K562 (cell line): ENCODE measurements around the gene AFF2. TPM values are rescaled to one million over a fixed set of nuclear protein-coding genes. Genes with fewer than 3 reads are reported as not detected.

Source experiments
- ATAC-seq: fragments of 200-7000 bp; cut with Tn5 transposase; 3 replicates; pipeline ENCODE4 v1.9.1; 2020; ENCODE audit warnings: moderate library complexity
- BruUV-seq: library from RNA; stranded (reverse); fragments of 400-500 nt; replicated peaks from 2 replicates; lab custom pipeline; 2021; lab: Mats Ljungman, UMichigan
- CTCF ChIA-PET: fragments of 300-600 bp; formaldehyde crosslinking; extraction: SDS; loops from one replicate; lab custom pipeline; 2021; ENCODE audit warnings: low intra/inter-chr PET ratio; lab: Yijun Ruan, JAX
- POLR2A ChIA-PET: fragments of 300-600, 350-650 bp; sonication (Branson Sonifier 250); formaldehyde crosslinking; extraction: SDS; loops from one replicate; lab custom pipeline; 2021; ENCODE audit warnings: antibody characterized with exemption, inconsistent platforms; lab: Yijun Ruan, JAX
- DNase-seq, 4 experiments: peaks; one replicate each; pipeline versions ENCODE4 v3.0.0 to v3.0.0-alpha.2; 2011 to 2018; ENCODE audit warnings: low spot score in 3 of 4, mixed read lengths in 3 of 4; ENCODE audit errors: extremely low read depth in 1 of 4
- FAIRE-seq: peaks from 2 replicates; lab custom pipeline; 2011; peaks lifted over from hg19 to GRCh38; lab: Jason Lieb, UNC
- H2AFZ ChIP-seq: 2 replicates; pipeline ENCODE4 v1.6.0; 2011; ENCODE audit warnings: low read depth, low read length, control low read depth, inconsistent platforms
- H3K27ac ChIP-seq: fragments of 200-600 bp; 3 replicates; pipeline ENCODE4 v1.8.0; 2011; ENCODE audit warnings: low read depth, mild to moderate bottlenecking, control low read depth, inconsistent platforms, low read length, moderate library complexity, mixed read lengths; ENCODE audit errors: extremely low read depth
- H3K27me3 ChIP-seq, 2 experiments: fragments of 300-600 bp in 1 of 2; 2 replicates in 1 of 2; 3 replicates in 1 of 2; pipeline versions ENCODE4 v1.6.0 to v1.8.0; 2011; ENCODE audit warnings: inconsistent platforms in 2 of 2, low read length in 2 of 2, mild to moderate bottlenecking in 1 of 2, mixed read lengths in 1 of 2, moderate library complexity in 1 of 2; ENCODE audit not compliant: control insufficient read depth in 2 of 2, insufficient read depth in 2 of 2
- H3K36me3 ChIP-seq: fragments of 300-600 bp; 3 replicates; pipeline ENCODE4 v1.8.0; 2011; ENCODE audit warnings: mild to moderate bottlenecking, low read length, inconsistent platforms; ENCODE audit not compliant: control insufficient read depth, insufficient read depth
- H3K4me1 ChIP-seq, 2 experiments: fragments of 200-600 bp in 1 of 2; replicated peaks in 1 of 2; 2 replicates in 1 of 2; 3 replicates in 1 of 2; pipeline versions ENCODE4 v1.5.1 to v1.8.0; 2011; ENCODE audit warnings: inconsistent platforms in 2 of 2, low read length in 2 of 2, mild to moderate bottlenecking in 1 of 2, mixed read lengths in 1 of 2, moderate library complexity in 1 of 2; ENCODE audit not compliant: control insufficient read depth in 2 of 2, insufficient read depth in 2 of 2
- H3K4me2 ChIP-seq: 2 replicates; pipeline ENCODE4 v1.6.1; 2011; ENCODE audit warnings: low read length, control low read depth, inconsistent platforms, mixed read lengths; ENCODE audit not compliant: insufficient read depth
- H3K4me3 ChIP-seq: fragments of 200-600 bp; sonication (generic), shearing (Covaris generic); 2 replicates; pipeline ENCODE4 v1.5.1; 2016; ENCODE audit warnings: control low read depth, inconsistent platforms
- H3K79me2 ChIP-seq: fragments of 200-600 bp; 3 replicates; pipeline ENCODE4 v1.8.0; 2011; ENCODE audit warnings: low read length, inconsistent platforms; ENCODE audit not compliant: control insufficient read depth, insufficient read depth
- H3K9ac ChIP-seq, 2 experiments: 2 replicates each; pipeline versions ENCODE4 v1.6.0 to v1.6.1; 2011; ENCODE audit warnings: low read depth in 2 of 2, low read length in 2 of 2, control low read depth in 1 of 2, inconsistent platforms in 1 of 2, mild to moderate bottlenecking in 1 of 2, mixed read lengths in 1 of 2; ENCODE audit not compliant: insufficient read depth in 1 of 2
- H3K9me1 ChIP-seq: one replicate; pipeline ENCODE4 v1.6.0; 2011; ENCODE audit warnings: inconsistent platforms, mild to moderate bottlenecking, low read length, moderate library complexity; ENCODE audit not compliant: control insufficient read depth, insufficient read depth
- H3K9me3 ChIP-seq: replicated peaks from 2 replicates; pipeline ENCODE4 v1.5.1; 2011; ENCODE audit warnings: low read depth, low read length, inconsistent platforms; ENCODE audit not compliant: control insufficient read depth, insufficient read depth
- H4K20me1 ChIP-seq: replicated peaks from 2 replicates; pipeline ENCODE4 v1.6.1; 2011; ENCODE audit warnings: low read length, inconsistent platforms, mixed read lengths; ENCODE audit not compliant: control insufficient read depth, insufficient read depth
- DPF2 ChIP-seq: fragments of 450-650 bp; IDR thresholded peaks from 2 replicates; pipeline ENCODE4 v1.6.1; 2016
- FOXJ3 ChIP-seq: sonication (generic); formaldehyde crosslinking; IDR thresholded peaks from 2 replicates; pipeline ENCODE4 v1.4.0; 2020; ENCODE audit warnings: mild to moderate bottlenecking, missing genetic modification reagents
- HDGF ChIP-seq: fragments of 450-650 bp; IDR thresholded peaks from 2 replicates; pipeline ENCODE4 v1.6.1; 2016
- HMG20B ChIP-seq: fragments of 250-450 bp; sonication (Bioruptor Pico); IDR thresholded peaks from 2 replicates; pipeline ENCODE4 v1.5.0; 2021; ENCODE audit warnings: mild to moderate bottlenecking
- PKNOX1 ChIP-seq: fragments of 450-650 bp; IDR thresholded peaks from 2 replicates; pipeline ENCODE4 v1.6.1; 2016
- SIN3B ChIP-seq: fragments of 450-650 bp; IDR thresholded peaks from 2 replicates; pipeline ENCODE4 v1.6.1; 2017; ENCODE audit warnings: low read depth, mild to moderate bottlenecking, moderate library complexity
- SUPT5H ChIP-seq: fragments of 450-650 bp; IDR thresholded peaks from 2 replicates; pipeline ENCODE4 v1.6.1; 2016
- TAF1 ChIP-seq: IDR thresholded peaks from 2 replicates; pipeline ENCODE4 v1.6.1; 2011; ENCODE audit warnings: mild to moderate bottlenecking, low read length, moderate library complexity; ENCODE audit not compliant: insufficient read depth, control insufficient read depth, severe bottlenecking; ENCODE audit errors: extremely low read depth
- ZNF347 ChIP-seq: fragments of 450-650 bp; formaldehyde crosslinking; IDR thresholded peaks from 2 replicates; pipeline ENCODE4 v1.4.0; 2020; ENCODE audit warnings: low read depth, mild to moderate bottlenecking, moderate library complexity
- ZNF561 ChIP-seq: fragments of 450-650 bp; formaldehyde crosslinking; conservative IDR thresholded peaks from 2 replicates; pipeline ENCODE4 v1.4.0; 2020; ENCODE audit warnings: mild to moderate bottlenecking, moderate library complexity
- ZNF586 ChIP-seq: fragments of 450-650 bp; formaldehyde crosslinking; conservative IDR thresholded peaks from 2 replicates; pipeline ENCODE4 v1.4.0; 2020; ENCODE audit warnings: mild to moderate bottlenecking, moderate library complexity
- WGBS: fragments of 100-300 bp; shearing (Covaris generic); methylation state at CpG from one replicate; pipeline ENCODE4 v1.1.6; 2016; ENCODE audit warnings: low coverage, mixed read lengths; ENCODE audit not compliant: insufficient coverage; ENCODE audit errors: missing lambda C conversion rate; 5-methylcytosine and 5-hydroxymethylcytosine counted together
- in situ Hi-C: fragments of 300-500 bp; cut with MboI; formaldehyde crosslinking; loops from 4 replicates; pipeline ENCODE4 v1.15.0; 2018; ENCODE audit warnings: inconsistent platforms, mixed read lengths
- intact Hi-C: fragments of 100-400 bp; cut with micrococcal nuclease; formaldehyde crosslinking; loops from 2 replicates; pipeline ENCODE4 v1.14.2; 2022
- polyA plus RNA-seq, 8 experiments: library from polyadenylated mRNA; depleted of rRNA in 4 of 8; stranded (reverse) in 5 of 8; unstranded in 3 of 8; fragments of >200 nt; fragmentation: Nextera tagmentation in 2 of 8; fragmentation: Illumina TruSeq in 1 of 8; extraction: Ambion mirVana in 2 of 8; extraction: Trizol in 1 of 8; gene quantifications; 2 replicates each; pipeline versions ENCODE4 v1.2.1 to v1.2.3, GENCODE V29; 2011 to 2014; ENCODE audit warnings: inconsistent platforms in 1 of 8, missing spikeins in 1 of 8
- total RNA-seq, 7 experiments: library from RNA; depleted of rRNA in 6 of 7; stranded (reverse); fragments of >200 nt in 6 of 7; fragmentation: Illumina TruSeq in 2 of 7; extraction: Trizol in 2 of 7; gene quantifications; 2 replicates each; pipeline versions ENCODE4 v1.2.1 to v1.2.3, GENCODE V29; 2011 to 2021; ENCODE audit warnings: low replicate concordance in 1 of 7
- TF ChIP-seq, protein P1 (sequence below): fragments of 450-650 bp; IDR thresholded peaks from 2 replicates; pipeline ENCODE4 v1.6.1; 2018; ENCODE audit warnings: mild to moderate bottlenecking, low read depth; ENCODE audit not compliant: partially characterized antibody
- TF ChIP-seq, protein P2 (sequence below): fragments of 450-650 bp; formaldehyde crosslinking; IDR thresholded peaks from 2 replicates; pipeline ENCODE4 v1.4.0; 2022; ENCODE audit warnings: missing genetic modification characterization

The AFF2 gene
- total and polyA plus RNA-seq, 9 of the 15 experiments (the other 6 are each of a cell fraction or from before 2014, with no cell fraction given): 0.01 to 0.20 (median 0.07) TPM

DNA sequence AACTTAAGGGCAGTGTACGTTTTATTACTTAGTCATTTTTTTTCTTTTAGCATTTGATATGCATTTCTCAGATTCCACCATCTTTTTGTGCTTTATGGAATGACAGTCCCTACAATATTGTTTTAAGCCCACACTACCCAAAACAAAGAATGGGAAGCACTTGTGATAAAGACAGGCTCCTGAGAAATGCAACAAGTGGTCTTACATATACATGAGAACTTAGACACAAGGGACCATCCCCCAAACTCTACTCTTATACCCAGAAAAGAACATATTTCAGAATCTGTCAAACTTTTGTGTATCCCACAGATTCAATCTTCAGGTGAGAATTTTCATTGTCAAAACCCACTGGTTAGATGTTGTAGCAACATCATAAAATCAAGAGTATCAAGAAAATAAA lies 491.1 kb downstream of the AFF2 start:
- POLR2A ChIA-PET: no interaction called here
- H3K27me3 ChIP-seq: no peaks in the 10 kb centered on the region
- no peak overlapping the region for H2AFZ ChIP-seq
- H3K9me1 ChIP-seq: no peaks in the 10 kb centered on the region
- no peaks in the 10 kb centered on the region for H3K79me2 ChIP-seq
- no peak overlapping the region for H3K27ac ChIP-seq
- no peak overlapping the region for H3K4me3 ChIP-seq
- no peak for ATAC-seq
- no peaks in the 10 kb centered on the region for H3K9me3 ChIP-seq
- no TSS peak for BruUV-seq
- in situ Hi-C loops: no loop called here
- 0% methylated on average over 1 of the region's 1 CpG for WGBS
- no peaks in the 10 kb centered on the region for H4K20me1 ChIP-seq
- H3K4me2 ChIP-seq: no peak overlapping the region
- no peak overlapping the region for H3K9ac ChIP-seq
- no peaks in the 10 kb centered on the region for H3K36me3 ChIP-seq
- no peak for DNase-seq
- FAIRE-seq: no peak
- CTCF ChIA-PET: no interaction called here
- TF ChIP-seq DPF2: no peak
- TF ChIP-seq SUPT5H: no peak
- TF ChIP-seq ZNF347: no peak
- TF ChIP-seq SIN3B: no peak
- no peak for TF ChIP-seq HMG20B
- TF ChIP-seq, protein P1, sequence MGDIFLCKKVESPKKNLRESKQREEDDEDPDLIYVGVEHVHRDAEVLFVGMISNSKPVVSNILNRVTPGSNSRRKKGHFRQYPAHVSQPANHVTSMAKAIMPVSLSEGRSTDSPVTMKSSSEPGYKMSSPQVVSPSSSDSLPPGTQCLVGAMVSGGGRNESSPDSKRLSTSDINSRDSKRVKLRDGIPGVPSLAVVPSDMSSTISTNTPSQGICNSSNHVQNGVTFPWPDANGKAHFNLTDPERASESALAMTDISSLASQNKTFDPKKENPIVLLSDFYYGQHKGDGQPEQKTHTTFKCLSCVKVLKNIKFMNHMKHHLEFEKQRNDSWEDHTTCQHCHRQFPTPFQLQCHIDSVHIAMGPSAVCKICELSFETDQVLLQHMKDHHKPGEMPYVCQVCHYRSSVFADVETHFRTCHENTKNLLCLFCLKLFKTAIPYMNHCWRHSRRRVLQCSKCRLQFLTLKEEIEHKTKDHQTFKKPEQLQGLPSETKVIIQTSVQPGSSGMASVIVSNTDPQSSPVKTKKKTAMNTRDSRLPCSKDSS: no peak
- intact Hi-C loops: no loop called here
- H3K4me1 ChIP-seq: no peaks in the 10 kb centered on the region

DNA sequence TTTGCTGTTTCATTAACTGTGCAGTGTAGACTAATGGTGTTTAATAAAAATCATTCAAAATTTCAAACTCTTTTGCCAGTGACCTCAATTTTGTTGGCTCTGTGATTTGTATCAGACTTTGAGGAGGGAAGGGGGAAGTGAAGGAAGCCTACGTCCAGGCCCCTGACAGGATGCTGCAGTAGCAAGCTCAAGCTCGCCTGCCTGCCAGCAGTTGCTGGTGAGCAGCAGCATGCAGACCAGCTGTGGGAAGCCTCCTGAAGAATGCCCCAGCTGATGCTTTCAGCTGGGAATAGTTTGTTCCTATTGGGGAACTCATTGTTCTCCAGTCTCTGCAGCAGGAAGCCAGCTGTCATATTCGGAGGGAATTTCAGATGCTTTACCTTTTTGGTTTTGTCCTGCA lies 495.2 kb downstream of the AFF2 start:
- in situ Hi-C loops: no loop called here
- TF ChIP-seq PKNOX1 (no peak), TAF1 (no peak), ZNF586 (CRISPR knock-in tag) (no peak), FOXJ3 (CRISPR knock-in tag) (no peak), HDGF (no peak), ZNF561 (CRISPR knock-in tag) (no peak)
- TF ChIP-seq, protein P2, sequence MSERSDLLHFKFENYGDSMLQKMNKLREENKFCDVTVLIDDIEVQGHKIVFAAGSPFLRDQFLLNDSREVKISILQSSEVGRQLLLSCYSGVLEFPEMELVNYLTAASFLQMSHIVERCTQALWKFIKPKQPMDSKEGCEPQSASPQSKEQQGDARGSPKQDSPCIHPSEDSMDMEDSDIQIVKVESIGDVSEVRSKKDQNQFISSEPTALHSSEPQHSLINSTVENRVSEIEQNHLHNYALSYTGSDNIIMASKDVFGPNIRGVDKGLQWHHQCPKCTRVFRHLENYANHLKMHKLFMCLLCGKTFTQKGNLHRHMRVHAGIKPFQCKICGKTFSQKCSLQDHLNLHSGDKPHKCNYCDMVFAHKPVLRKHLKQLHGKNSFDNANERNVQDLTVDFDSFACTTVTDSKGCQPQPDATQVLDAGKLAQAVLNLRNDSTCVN: no peak

More for the DNA sequence above, 495.2 kb downstream of the AFF2 start:
- Histone ChIP-seq H3K79me2 (no peaks in the 10 kb centered on the region), H3K9me1 (no peaks in the 10 kb centered on the region), H2AFZ (no peak overlapping the region), H3K27me3 (no peaks in the 10 kb centered on the region), H3K4me1 (no peaks in the 10 kb centered on the region), H3K4me3 (no peak overlapping the region), H3K9me3 (no peaks in the 10 kb centered on the region), H3K9ac (no peak overlapping the region), H4K20me1 (no peaks in the 10 kb centered on the region), H3K36me3 (no peaks in the 10 kb centered on the region), H3K27ac (no peak overlapping the region), H3K4me2 (no peak overlapping the region)
- DNase-seq (no peak), FAIRE-seq (no peak), ATAC-seq (no peak)
- intact Hi-C loops: no loop called here
- CTCF ChIA-PET: no interaction called here
- POLR2A ChIA-PET: interaction anchor here (0.7 kb wide), 1 partner anchor 8 kb away, joined by 3 read pairs; no protein-coding TSS in a partner anchor
- no TSS peak for BruUV-seq
- WGBS: 0% methylated on average over 3 of the region's 3 CpGs
